Measurements from ENCODE around the gene CRTAC1. TPM values are rescaled to one million over a fixed set of nuclear protein-coding genes. Genes with fewer than 3 reads are reported as not detected.

CRTAC1 gene
- total RNA-seq, 1 experiment from 2014 or later, result not detected

GRCh38 chr10:97964748-97965147, 65.7 kb downstream of the CRTAC1 start:
- Histone ChIP-seq H3K9me3 (ENCODE audit: low read depth, low read length, poor library complexity, severe bottlenecking) (no peaks in the 10 kb centered on the region), H3K27me3 (replicated peaks; ENCODE audit: insufficient read depth, low read depth, low read length, poor library complexity) (peaks cover 100% of the 10 kb centered on the region), H3K4me3 (ENCODE audit: low read depth, low read length, poor library complexity, severe bottlenecking) (no peak overlapping the region), H3K27ac (ENCODE audit: low read depth, low read length, poor library complexity, severe bottlenecking) (no peak overlapping the region), H3K4me1 (ENCODE audit: insufficient read depth, low read length, poor library complexity, severe bottlenecking) (no peaks in the 10 kb centered on the region), H3K36me3 (ENCODE audit: insufficient read depth, low read length, poor library complexity, severe bottlenecking) (no peaks in the 10 kb centered on the region)
- no TSS peak for BruUV-seq (replicated peaks)
- POLR2A ChIA-PET (ENCODE audit: low non-redundant PET), result no interaction called here
- CTCF ChIA-PET, result no interaction called here
- intact Hi-C loops (cut with micrococcal nuclease; ENCODE audit: unreplicated experiment), result no loop called here
- DNase-seq (ENCODE audit: low spot score), result no peak
- no peak for TF ChIP-seq EZH2 (IDR thresholded peaks at IDR 0.05; ENCODE audit: borderline replicate concordance, low read depth, low read length, poor library complexity, severe bottlenecking)
- no peak for TF ChIP-seq CTCF (conservative IDR thresholded peaks at IDR 0.05; ENCODE audit: low read depth, low read length)

GRCh38 chr10:97961945-97962344, 68.5 kb downstream of the CRTAC1 start:
- H3K27me3 ChIP-seq (replicated peaks; ENCODE audit: insufficient read depth, low read depth, low read length, poor library complexity), result peaks cover 96% of the 10 kb centered on the region
- no TSS peak for BruUV-seq (replicated peaks)
- H3K36me3 ChIP-seq (ENCODE audit: insufficient read depth, low read length, poor library complexity, severe bottlenecking), result no peaks in the 10 kb centered on the region
- H3K9me3 ChIP-seq (ENCODE audit: low read depth, low read length, poor library complexity, severe bottlenecking), result no peaks in the 10 kb centered on the region
- no peak overlapping the region for H3K4me3 ChIP-seq (ENCODE audit: low read depth, low read length, poor library complexity, severe bottlenecking)
- CTCF ChIA-PET, result no interaction called here
- intact Hi-C loops (cut with micrococcal nuclease; ENCODE audit: unreplicated experiment), result no loop called here
- H3K27ac ChIP-seq (ENCODE audit: low read depth, low read length, poor library complexity, severe bottlenecking), result no peak overlapping the region
- POLR2A ChIA-PET (ENCODE audit: low non-redundant PET), result no interaction called here
- no peak for DNase-seq (ENCODE audit: low spot score)
- H3K4me1 ChIP-seq (ENCODE audit: insufficient read depth, low read length, poor library complexity, severe bottlenecking), result no peaks in the 10 kb centered on the region
- no peak for TF ChIP-seq CTCF (conservative IDR thresholded peaks at IDR 0.05; ENCODE audit: low read depth, low read length)

GRCh38 chr10:97960269-97961056, 70.0 kb downstream of the CRTAC1 start:
- no peaks in the 10 kb centered on the region for H3K36me3 ChIP-seq (ENCODE audit: insufficient read depth, low read length, poor library complexity, severe bottlenecking)
- no peaks in the 10 kb centered on the region for H3K9me3 ChIP-seq (ENCODE audit: low read depth, low read length, poor library complexity, severe bottlenecking)
- intact Hi-C loops (cut with micrococcal nuclease; ENCODE audit: unreplicated experiment), result no loop called here
- no TSS peak for BruUV-seq (replicated peaks)
- H3K27me3 ChIP-seq (replicated peaks; ENCODE audit: insufficient read depth, low read depth, low read length, poor library complexity), result peaks cover 95% of the 10 kb centered on the region
- no peak for DNase-seq (ENCODE audit: low spot score)
- H3K4me1 ChIP-seq (ENCODE audit: insufficient read depth, low read length, poor library complexity, severe bottlenecking), result no peaks in the 10 kb centered on the region
- ChIA-PET POLR2A (ENCODE audit: low non-redundant PET) (no interaction called here), CTCF (no interaction called here)
- TF ChIP-seq CTCF (conservative IDR thresholded peaks at IDR 0.05; ENCODE audit: low read depth, low read length) (no peak), EZH2 (IDR thresholded peaks at IDR 0.05; ENCODE audit: borderline replicate concordance, low read depth, low read length, poor library complexity, severe bottlenecking) (no peak)
- no peak overlapping the region for H3K4me3 ChIP-seq (ENCODE audit: low read depth, low read length, poor library complexity, severe bottlenecking)
- H3K27ac ChIP-seq (ENCODE audit: low read depth, low read length, poor library complexity, severe bottlenecking), result no peak overlapping the region
